ENCODE results near the gene SPESP1.
A peak's percentile ranks its signal among the peaks of the same experiment; 100 is the strongest.
"Not testable (repeated sequence)": the region's sequence is repeated elsewhere in the genome, so short reads cannot be mapped to it uniquely, and the experiment has no call there.

The SPESP1 gene

GRCh38 chr15:68930268-68931022 lies at the start of gene SPESP1:
SPESP1 (plus strand) TSS chr15:68930525; CDS start chr15:68930654, 129 bp downstream.
- DNase-seq = peak; percentile 62

- DNase-seq = no peak
Observed at GRCh38 chr15:68885070-68885469, 45.3 kb upstream of the SPESP1 start.

GRCh38 chr15:68887120-68887519 lies 43.2 kb upstream of the SPESP1 start:
- no peak for DNase-seq

- no peak for DNase-seq
Observed at GRCh38 chr15:68887819-68888218, 42.5 kb upstream of the SPESP1 start.

- peak; percentile 30 for DNase-seq
Observed at GRCh38 chr15:68888419-68888818, 41.9 kb upstream of the SPESP1 start.

GRCh38 chr15:68894208-68894607 lies 36.1 kb upstream of the SPESP1 start:
- DNase-seq = no peak

- no peak for DNase-seq
Observed at GRCh38 chr15:68896178-68896577, 34.1 kb upstream of the SPESP1 start.

- no peak for DNase-seq
Observed at GRCh38 chr15:68897016-68897415, 33.3 kb upstream of the SPESP1 start.

- no peak for DNase-seq
Observed at GRCh38 chr15:68900027-68900426, 30.3 kb upstream of the SPESP1 start.

- no peak for DNase-seq
Observed at GRCh38 chr15:68907396-68907923, 22.9 kb upstream of the SPESP1 start.

- DNase-seq = no peak
Observed at GRCh38 chr15:68909601-68910100, 20.7 kb upstream of the SPESP1 start.

GRCh38 chr15:68910341-68910740 lies 20.0 kb upstream of the SPESP1 start:
- DNase-seq = no peak

GRCh38 chr15:68910816-68911215 lies 19.5 kb upstream of the SPESP1 start:
- DNase-seq = no peak

GRCh38 chr15:68921926-68922325 lies 8.4 kb upstream of the SPESP1 start:
- DNase-seq = no peak

GRCh38 chr15:68924866-68925560 lies 5.3 kb upstream of the SPESP1 start:
- peak; percentile 79 for DNase-seq

GRCh38 chr15:68933001-68933400 lies 2.7 kb downstream of the SPESP1 start:
- DNase-seq = no peak

- no peak for DNase-seq
Observed at GRCh38 chr15:68934341-68934740, 4.0 kb downstream of the SPESP1 start.

GRCh38 chr15:68935400-68935937 lies 5.1 kb downstream of the SPESP1 start:
- DNase-seq = no peak

- no peak for DNase-seq
Observed at GRCh38 chr15:68939501-68939900, 9.2 kb downstream of the SPESP1 start.

GRCh38 chr15:68951813-68952212 lies 21.5 kb downstream of the SPESP1 start:
- no peak for DNase-seq

GRCh38 chr15:68957696-68958095 lies 27.4 kb downstream of the SPESP1 start:
- no peak for DNase-seq

- DNase-seq = no peak
Observed at GRCh38 chr15:68958597-68958996, 28.3 kb downstream of the SPESP1 start.

GRCh38 chr15:68962465-68962864 lies 32.1 kb downstream of the SPESP1 start:
- no peak for DNase-seq

GRCh38 chr15:68963719-68964118 lies 33.4 kb downstream of the SPESP1 start:
- DNase-seq = not testable (repeated sequence)
